SH-SY5Y (cell line): ENCODE results near the gene POLRMT.

Source experiments
- GATA2 ChIP-seq: IDR thresholded peaks from 2 replicates; pipeline ENCODE4 v1.6.1; 2011; ENCODE audit warnings: mild to moderate bottlenecking, low read depth, low read length
- GATA3 ChIP-seq: IDR thresholded peaks from 2 replicates; pipeline ENCODE4 v1.6.1; 2011; ENCODE audit warnings: low read depth, mild to moderate bottlenecking, low read length, moderate library complexity

- TF ChIP-seq GATA2 (no peak), GATA3 (no peak)
These were observed 55.6 kb downstream of the POLRMT start for GRCh38 chr19:577439-578392.
